ENCODE results near the gene ELN.
A peak's percentile ranks its signal among the peaks of the same experiment; 100 is the strongest.
"Not testable (repeated sequence)": the region's sequence is repeated elsewhere in the genome, so short reads cannot be mapped to it uniquely, and the experiment has no call there.

The ELN gene

GRCh38 chr7:74002474-74003017 lies 25.4 kb upstream of the ELN start:
- DNase-seq = peak; percentile 5

GRCh38 chr7:74003621-74004020 lies 24.4 kb upstream of the ELN start:
- no peak for DNase-seq

GRCh38 chr7:74006032-74006431 lies 21.9 kb upstream of the ELN start:
- DNase-seq = no peak

- DNase-seq = no peak
Measured at GRCh38 chr7:74006451-74007241, 21.3 kb upstream of the ELN start.

GRCh38 chr7:74007242-74007567 lies 20.8 kb upstream of the ELN start:
- no peak for DNase-seq

- no peak for DNase-seq
Measured at GRCh38 chr7:74008687-74009086, 19.3 kb upstream of the ELN start.

- DNase-seq = no peak
Measured at GRCh38 chr7:74009719-74010118, 18.3 kb upstream of the ELN start.

GRCh38 chr7:74010407-74010806 lies 17.6 kb upstream of the ELN start:
- no peak for DNase-seq

- DNase-seq = not testable (repeated sequence)
Measured at GRCh38 chr7:74011421-74011820, 16.6 kb upstream of the ELN start.

GRCh38 chr7:74012842-74013249 lies 15.1 kb upstream of the ELN start:
- DNase-seq = no peak

GRCh38 chr7:74013539-74014272 lies 14.3 kb upstream of the ELN start:
- no peak for DNase-seq

- no peak for DNase-seq
Measured at GRCh38 chr7:74014931-74015330, 13.0 kb upstream of the ELN start.

GRCh38 chr7:74015670-74016069 lies 12.3 kb upstream of the ELN start:
- DNase-seq = no peak

- no peak for DNase-seq
Measured at GRCh38 chr7:74017125-74017524, 10.8 kb upstream of the ELN start.

- no peak for DNase-seq
Measured at GRCh38 chr7:74018246-74018895, 9.6 kb upstream of the ELN start.

GRCh38 chr7:74019149-74019548 lies 8.8 kb upstream of the ELN start:
- no peak for DNase-seq

GRCh38 chr7:74020390-74020789 lies 7.6 kb upstream of the ELN start:
- DNase-seq = no peak

GRCh38 chr7:74021546-74022320 lies 6.2 kb upstream of the ELN start:
- no peak for DNase-seq

- no peak for DNase-seq
Measured at GRCh38 chr7:74022507-74022906, 5.5 kb upstream of the ELN start.

- DNase-seq = no peak
Measured at GRCh38 chr7:74023092-74023536, 4.9 kb upstream of the ELN start.

GRCh38 chr7:74023786-74024185 lies 4.2 kb upstream of the ELN start:
- DNase-seq = no peak

- DNase-seq = no peak
Measured at GRCh38 chr7:74025146-74025545, 2.8 kb upstream of the ELN start.

GRCh38 chr7:74025730-74026129 lies 2.2 kb upstream of the ELN start:
- DNase-seq = no peak
